Smooth muscle cell of the brain vasculature (primary cell): ENCODE results near the gene GALNTL6.

Experiments used
- DNase-seq: peaks from one replicate; pipeline ENCODE4 v3.0.0-alpha.2; 2012; ENCODE audit warnings: low read depth, low spot score

The GALNTL6 gene

DNA sequence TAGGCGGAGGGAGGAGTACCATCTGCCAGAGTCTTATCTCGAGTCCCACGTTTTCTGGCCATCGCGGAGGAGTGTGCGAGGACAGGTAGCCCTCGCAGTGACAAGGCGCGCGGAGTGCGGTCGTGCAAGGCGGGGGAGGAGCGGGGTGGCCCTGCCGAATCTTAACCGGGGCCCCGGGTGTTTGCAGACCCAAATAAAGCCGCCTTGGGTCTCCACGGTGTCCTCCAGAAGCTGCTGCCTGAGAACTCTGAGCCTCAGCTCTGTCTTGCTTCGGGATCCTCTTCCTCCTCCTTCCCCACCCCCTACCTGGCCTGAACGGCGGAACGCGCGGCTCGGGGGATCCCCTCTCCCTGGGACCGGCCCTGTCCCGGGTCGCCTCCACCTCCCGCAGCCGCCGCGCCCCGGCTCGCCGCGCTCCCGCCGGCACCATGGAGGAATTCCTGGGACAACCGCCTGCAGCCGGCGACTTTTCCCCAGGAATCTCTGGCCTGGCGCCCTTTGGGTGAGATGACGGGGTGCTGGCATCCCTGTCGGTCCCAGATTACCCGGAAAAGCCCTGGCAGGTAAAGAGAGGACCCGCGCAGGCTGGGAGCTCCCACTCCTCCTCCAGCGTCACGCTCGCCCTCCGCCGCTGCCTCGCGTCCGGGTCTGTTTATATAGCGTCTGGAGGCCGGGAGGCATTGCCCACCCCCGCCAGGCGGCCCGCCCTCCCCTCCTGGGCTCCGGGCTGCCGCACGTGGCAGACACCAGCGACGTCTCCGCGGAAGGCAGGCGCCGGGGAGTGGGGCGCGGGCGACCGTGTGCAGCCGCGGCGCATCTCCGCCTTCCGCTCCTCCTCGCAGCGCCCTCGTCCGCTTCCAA lies at the start of gene GALNTL6:
Gene GALNTL6 (plus strand): TSS at position 740 of the 861 bp plus-strand sequence.
- DNase-seq: no peak

DNA sequence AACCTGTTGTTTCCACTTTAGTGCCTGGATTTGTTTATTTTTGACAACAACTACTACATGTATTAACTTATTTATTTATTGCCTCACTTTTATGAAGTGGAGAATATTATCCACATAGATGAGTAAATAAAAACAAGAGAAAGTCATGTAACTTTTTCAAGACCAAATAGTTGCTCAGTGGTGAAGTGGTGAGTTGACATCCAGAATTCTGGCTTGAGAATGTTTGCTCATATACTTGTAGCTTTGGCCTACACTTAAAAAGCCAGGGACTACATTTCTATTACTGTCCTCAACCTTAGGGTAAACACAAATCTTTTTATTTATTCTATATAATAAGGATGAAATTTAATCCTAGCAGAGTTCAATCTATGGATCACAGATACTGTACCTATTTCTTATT lies 47.7 kb upstream of the GALNTL6 start:
- DNase-seq: no peak

GRCh38 chr4:171774642-171775190 lies 38.5 kb upstream of the GALNTL6 start:
- no peak for DNase-seq

DNA sequence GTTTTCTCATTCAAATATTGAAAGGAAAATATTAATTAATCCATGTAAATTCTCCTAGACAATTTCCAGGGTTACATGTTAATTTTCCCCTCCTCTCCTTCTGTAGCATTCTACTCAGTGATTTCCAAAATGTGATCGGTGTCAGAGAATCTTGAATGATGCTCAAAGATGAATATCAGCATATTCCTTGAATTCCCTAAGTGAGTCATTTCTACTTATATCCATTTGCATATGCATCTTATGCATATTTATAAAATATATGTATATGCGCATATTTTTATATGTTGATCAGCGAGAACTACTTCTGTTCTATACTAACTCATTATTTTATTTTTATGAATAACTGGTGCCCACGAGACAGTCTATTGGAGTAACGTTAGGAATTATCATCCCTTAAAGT lies 33.9 kb upstream of the GALNTL6 start:
- no peak for DNase-seq

GRCh38 chr4:171785388-171785787 lies 27.8 kb upstream of the GALNTL6 start:
- no peak for DNase-seq

GRCh38 chr4:171793723-171794122 lies 19.5 kb upstream of the GALNTL6 start:
- no peak for DNase-seq

DNA sequence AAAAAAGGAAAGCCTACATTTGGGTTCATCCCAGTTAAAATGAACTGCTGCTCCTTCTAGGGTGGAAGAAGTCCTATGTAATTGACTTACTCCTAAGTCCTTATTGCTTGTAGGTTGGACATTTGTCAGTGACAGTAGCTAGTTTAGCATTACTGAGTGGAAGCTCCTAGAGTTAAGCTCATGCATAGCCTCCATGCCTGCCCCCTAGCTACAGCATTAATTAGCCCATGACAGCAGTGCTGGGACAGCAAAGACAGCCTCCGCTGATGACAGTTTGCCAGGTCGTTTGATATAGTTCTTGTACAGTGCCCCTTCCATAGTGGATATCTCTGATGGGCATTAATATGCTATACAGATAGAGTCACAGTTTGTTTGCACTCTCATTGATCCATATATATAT lies 18.7 kb upstream of the GALNTL6 start:
- DNase-seq: no peak

DNA sequence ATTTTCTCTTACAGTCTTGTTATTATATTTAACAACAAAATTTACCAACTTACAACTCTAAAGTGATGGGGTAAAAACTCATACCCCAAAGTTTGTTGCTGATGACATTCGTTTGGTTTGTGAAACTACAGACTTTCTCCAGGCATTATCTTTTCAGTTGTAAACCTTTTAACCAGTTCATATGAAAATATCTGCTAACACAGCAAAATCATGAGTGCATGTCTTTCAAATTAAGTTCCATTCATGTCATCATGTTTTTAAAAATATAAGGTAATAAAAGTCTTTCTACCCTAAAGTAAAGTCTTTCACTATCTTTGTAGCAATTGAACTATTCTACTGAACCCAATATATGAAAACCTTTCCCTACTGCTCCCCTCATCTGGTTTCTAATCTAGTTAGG lies 3.4 kb upstream of the GALNTL6 start:
- DNase-seq: no peak

DNA sequence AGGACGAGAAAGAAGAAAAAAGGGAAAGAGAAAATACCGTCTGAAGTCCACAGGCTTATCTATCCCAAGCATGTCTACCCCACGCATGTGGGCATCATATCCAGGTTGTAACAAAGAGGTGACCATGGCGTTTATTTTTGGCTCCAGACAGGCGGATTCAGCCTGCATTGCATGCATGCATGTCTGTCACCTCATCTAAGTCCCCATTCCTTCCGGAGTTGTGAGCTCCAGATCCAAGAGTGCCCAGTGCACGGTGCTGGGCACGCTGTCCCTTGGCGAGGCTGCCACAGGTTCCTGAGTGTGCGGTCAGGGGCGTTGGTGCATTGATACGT lies 905 bp upstream of the GALNTL6 start:
- no peak for DNase-seq

GRCh38 chr4:171813526-171814250 lies 484 bp downstream of the GALNTL6 start:
- no peak for DNase-seq

DNA sequence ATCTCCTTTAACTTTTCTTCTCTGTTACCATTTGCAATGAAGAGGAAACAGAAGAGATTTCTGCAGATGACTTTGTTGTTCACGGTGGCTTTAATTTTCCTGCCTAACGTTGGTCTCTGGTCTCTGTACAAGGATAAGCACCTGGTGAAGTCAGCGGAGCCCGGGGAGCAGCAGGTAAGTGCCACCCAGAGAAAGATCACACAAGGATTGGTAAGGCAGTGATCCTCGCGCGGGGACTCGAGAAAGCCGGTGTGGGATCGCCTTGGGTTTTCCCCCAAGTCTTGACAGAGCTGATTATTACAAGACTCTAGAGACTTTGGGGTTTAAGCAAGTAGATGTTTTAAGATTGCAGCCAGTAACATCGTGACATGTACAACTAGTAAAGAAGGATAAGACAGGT lies 1.3 kb downstream of the GALNTL6 start:
- DNase-seq: no peak

GRCh38 chr4:171817026-171817425 lies 3.8 kb downstream of the GALNTL6 start:
- no peak for DNase-seq

- DNase-seq: no peak
Observed at GRCh38 chr4:171834640-171835039, 21.4 kb downstream of the GALNTL6 start.

DNA sequence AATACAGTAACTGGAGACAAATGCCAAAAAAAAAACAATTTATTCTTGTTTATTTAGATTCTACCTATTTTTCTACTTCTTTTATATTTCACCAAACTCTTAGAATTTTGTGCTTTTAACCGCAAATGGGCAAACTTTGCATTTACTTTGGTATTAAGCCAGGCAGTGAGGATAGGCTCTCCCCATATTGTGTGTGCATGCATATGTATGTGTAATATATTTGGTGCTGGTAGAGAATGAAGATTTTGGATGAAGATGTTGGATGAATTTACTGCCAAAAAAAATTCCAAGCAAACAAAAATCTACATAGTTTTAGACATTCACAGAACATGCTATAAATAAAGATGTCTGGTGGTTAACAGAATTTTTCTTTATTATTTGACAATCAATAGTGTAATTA lies 30.3 kb downstream of the GALNTL6 start:
- DNase-seq: no peak

DNA sequence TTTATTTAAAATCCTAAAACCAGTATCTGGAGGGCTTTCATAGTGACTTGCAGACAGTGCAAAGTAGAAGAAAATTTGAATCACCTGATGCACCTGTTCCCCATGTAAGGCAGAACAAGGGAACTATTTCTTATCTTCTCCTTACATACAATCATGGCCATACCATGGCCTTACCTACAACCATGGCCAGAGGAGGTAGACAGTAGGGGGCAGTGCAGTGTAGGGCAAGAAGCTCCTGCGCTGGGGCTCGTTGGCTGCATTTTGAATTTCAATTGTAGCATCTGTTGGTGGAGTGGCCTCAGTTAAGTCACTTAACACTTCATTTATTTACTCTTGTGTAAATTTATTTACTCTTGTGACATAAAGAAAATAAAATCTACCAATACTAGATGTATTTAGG lies 33.0 kb downstream of the GALNTL6 start:
- peak; percentile 23 for DNase-seq

DNA sequence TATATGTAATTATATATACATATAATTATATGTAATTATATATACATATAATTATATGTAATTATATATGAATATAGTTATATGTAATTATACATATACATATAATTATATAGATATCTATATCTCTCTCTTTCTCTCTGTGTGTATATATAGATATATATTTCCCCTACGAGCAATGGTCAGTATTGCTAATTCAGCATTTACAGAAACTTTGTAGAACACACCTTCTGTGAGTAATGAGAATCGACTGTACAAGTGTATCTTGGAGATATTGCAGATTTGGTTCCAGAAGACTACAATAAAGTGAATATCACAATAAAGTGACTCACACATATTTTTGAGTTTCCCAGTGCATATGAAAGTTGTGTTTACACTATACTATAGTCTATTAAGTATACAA lies 33.7 kb downstream of the GALNTL6 start:
- DNase-seq: no peak

GRCh38 chr4:171847751-171848150 lies 34.5 kb downstream of the GALNTL6 start:
- DNase-seq: no peak

- DNase-seq: no peak
Observed at GRCh38 chr4:171849686-171850222, 36.5 kb downstream of the GALNTL6 start.

DNA sequence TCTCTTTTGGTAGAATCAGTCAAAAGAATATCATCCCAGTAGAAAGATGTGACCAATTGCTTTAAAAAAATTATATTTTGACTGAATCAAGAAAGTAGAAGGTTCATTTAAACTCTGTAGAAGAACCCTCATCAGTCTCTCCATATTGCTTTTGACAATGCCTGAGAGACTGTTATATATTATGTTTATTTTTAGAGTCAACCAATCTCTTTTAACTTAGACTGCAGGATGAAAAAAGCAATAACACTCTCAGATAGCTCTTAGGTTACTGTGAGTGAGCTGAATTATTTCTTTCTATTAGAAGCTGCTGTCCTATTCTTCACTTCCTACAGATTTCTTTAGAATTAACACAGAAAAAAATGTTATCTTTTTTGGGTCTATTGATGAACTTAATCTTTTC lies 38.1 kb downstream of the GALNTL6 start:
- DNase-seq: no peak

DNA sequence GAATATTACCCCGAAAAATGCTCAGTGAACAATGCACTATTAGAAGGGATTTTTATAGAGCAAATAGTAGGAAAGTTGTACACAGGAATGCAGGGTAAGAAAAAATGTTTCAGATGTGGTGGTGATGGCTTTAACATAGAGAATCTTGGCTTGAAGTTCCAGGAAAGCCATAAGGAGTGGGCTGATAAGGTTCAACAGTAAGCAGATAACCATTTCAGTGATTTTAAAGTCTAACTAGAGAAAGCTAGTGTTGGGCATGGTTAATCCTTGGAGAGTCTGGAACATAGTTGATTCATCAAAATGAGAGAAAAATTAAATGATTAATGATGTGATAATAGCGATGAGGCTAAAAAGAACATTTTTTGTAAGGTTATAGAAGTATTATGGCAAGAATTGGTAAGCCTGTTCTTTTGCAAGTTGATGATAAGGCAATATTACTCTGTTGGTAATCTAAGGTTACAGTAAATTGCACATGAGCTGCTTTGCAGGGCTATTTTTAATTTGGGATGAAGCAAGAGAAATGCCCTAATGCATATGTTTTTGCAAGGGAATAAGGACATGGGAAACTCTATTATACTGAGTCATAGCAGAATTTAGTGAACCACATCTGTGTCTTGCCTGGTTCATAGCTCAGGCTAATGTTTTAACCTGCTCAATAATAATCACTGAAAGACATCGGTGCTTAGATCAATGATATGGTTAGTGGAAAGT lies 44.3 kb downstream of the GALNTL6 start:
- no peak for DNase-seq

- DNase-seq: no peak
Observed at GRCh38 chr4:171875291-171875690, 62.1 kb downstream of the GALNTL6 start.

GRCh38 chr4:171876636-171877035 lies 63.4 kb downstream of the GALNTL6 start:
- no peak for DNase-seq
